Embryonic facial prominence (tissue), 1 donor: ENCODE results near the gene ZNF827.
"Not testable (repeated sequence)": the region's sequence is repeated elsewhere in the genome, so short reads cannot be mapped to it uniquely, and the experiment has no call there.

ENCODE experiments used
- DNase-seq: peaks from one replicate; pipeline ENCODE4 v3.0.0-alpha.2; 2016; ENCODE audit errors: extremely low spot score

ZNF827 gene

DNA sequence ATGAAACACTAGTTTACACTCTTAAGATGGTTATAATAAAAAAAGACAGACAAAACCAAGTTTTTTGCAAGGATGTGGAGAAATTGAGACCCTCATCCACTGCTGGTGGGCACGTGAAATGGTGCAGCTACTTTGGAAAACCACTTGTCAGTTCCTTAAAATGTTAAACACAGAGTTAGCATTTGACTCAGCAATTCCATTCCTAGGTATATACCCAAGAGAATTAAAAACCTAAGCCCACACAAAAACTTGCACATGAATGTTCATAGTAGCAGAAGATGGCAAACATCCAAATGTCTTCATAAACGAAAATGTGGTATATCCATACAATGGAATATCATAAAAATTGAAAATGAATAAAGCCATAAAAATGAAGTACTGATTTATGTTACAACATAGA lies 75.4 kb downstream of the ZNF827 start:
- DNase-seq = no peak

DNA sequence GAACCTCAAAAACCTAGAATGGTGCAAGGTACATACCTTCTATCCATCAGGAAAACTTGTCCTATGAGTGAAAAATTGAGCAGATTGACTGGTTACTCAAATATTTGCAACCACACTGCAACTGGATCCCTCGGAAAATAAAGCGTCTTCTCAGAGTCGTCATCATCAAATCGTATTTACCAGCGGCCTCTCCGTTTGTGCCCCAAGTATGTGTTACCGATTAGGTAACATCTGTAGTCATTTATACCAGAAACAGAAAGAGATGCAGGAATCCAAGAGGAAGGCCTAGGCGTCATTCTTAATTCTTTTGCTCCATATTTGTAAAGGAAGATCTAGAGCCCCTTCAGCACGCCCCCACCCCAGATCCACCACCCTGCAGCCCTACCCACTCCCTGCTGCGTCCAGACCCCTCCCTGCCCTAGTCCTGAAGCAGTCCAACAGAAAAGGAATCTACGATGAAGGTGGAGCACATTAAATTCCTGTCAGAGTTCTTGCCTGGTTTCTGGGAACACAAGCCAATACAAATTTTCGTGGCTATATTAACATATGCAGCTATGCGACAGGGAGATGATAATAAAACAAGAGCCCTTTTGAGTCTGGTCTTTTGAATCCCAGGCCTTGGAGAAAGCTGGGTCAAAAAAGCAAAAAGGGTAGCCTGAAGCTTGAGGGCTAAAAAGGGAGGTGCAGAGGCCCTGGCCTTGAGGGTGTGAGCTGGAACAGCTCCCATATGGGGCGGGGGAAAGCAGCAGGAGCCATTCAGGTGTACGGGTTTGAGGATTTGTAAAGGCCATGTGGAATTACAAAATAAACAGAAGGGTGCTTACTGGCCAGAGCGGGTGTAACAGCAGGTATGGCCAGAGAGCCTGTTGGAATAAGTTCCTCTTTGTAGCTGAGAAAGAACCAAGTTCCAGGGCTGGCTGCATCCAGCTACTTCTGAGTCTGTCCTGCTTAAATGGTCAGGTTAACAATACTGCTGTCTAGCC lies 77.0 kb downstream of the ZNF827 start:
- peak; percentile 80 for DNase-seq

DNA sequence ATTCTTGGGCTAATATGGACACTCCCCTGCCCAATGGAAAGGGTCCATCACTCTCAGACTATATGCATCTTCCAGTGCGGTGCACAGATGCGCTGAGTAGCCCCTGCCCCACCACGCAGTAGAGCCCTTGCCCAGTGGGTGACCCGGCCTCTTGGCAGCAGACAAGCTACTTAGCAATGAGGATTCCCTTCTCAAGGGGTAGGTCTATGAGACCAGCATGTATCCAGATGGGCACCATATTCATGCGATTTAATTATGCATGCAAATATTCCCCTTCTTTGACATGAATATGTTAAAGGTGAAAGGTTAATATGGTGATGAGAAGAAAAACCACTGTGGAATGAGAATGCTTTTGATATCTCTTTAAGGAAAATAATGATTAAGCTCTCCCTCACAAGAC lies 77.7 kb downstream of the ZNF827 start:
- no peak for DNase-seq

DNA sequence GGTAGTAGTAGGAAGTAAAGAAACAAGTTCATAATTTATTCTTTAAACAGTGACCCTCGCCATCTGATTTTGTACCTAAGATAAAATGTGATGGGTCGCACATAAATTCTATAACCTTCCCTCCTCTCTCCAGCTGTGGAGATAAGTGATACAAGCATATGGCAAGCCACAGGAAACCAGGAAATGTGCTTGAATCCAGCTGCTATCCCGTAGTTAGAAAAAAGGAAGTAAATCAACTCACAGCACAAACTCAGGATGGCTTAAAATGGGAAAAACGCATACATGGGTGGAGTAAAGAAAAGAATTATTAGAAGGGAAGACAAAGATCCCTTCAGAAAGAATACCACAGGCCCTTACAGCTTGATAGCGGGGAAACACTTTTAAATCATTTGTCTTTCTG lies 78.2 kb downstream of the ZNF827 start:
- DNase-seq = no peak

DNA sequence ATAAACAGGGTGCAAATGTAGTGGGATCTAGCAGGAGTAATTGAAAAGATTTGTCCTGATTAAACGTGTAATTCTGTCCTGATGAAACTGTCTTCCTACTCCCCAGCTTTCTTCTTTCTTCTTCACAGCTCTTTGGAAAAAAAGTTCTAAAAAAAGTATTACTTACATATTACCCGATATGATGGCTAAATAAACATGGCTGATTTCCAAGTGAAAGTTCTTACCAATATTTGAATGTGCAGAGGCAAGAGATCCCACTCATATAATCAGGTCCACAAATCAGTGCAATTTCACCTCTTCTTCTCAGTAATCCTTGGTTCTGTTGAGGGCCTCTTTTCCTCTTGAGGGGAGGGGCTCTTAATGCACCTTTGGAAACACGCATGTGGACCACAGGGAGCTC lies 78.7 kb downstream of the ZNF827 start:
- DNase-seq = no peak

DNA sequence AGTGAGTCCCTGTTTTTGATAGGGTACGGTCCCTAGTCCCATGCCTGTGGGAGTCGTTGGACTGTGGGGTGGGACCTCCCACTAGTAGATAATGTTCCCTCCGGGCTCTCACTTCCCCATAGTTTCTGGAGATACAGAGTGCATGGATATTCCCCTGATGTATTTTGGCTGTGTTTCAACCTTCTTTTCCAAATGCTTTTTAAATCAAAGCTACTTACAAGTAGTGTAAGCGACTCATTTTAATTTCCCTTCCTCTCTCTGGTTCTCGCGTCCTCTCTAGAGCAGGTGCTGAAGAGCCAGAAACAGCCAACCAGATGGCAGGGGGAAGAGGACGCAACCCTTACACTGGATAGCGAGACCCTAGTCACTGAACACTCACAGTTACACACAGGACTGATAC lies 79.2 kb downstream of the ZNF827 start:
- DNase-seq = no peak

DNA sequence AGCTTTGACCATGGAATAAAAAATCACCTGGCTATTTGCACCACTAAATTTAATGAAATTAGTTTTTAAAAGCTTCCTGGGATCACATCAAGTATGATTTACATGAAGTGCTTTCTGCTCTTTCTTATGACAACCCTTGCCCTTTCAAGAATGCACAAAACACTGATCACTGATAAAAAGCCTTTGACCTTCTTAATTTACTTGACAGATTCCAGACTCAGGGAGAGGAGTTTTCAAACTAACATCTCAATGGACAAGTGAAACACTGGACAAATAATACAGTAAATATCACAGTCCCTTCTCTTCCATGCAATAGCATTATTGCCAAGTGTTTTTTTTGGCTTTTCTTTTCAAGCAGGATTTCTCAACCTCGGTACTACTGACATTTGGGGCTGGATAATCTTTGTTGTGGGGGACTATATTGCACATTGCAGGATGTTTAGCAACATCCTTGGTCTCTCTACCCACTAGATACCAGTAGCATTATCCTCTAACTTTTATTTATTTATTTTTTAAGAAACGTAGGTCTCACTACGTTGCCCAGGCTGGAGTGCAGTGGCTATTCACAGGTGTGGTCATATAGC lies 86.3 kb downstream of the ZNF827 start:
- DNase-seq = no peak

DNA sequence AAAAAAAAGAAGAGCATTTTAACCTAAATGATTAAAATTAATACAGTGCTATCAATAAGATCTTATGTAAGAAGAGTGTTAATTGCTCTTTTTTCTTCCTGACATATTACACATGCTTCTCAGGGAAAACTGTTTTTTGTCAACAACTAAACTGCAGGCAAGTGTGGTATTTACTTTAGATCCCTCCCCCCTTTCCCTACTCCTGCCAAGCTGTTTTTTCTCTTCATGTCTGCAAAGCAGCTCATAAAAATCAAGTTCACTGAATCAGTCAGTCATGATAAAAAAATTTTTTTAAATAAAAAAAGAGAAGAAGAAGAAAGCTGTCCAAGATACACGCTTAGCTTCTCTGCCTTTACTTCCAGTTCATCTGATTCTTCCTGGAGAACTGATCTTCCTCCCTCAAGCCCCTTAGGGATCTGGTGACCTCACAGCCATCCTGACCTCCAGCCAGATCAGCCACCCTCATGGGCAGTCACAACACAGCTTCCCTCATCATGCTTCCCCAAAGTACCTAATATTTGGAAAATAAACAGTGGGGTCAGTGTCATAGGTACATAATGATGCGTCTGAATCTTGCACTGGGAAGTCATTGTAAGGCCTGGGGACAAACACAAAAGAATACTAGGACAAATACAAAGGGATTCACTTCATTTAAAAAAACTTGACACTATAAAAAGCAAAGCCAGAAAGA lies 87.0 kb downstream of the ZNF827 start:
- DNase-seq = no peak

DNA sequence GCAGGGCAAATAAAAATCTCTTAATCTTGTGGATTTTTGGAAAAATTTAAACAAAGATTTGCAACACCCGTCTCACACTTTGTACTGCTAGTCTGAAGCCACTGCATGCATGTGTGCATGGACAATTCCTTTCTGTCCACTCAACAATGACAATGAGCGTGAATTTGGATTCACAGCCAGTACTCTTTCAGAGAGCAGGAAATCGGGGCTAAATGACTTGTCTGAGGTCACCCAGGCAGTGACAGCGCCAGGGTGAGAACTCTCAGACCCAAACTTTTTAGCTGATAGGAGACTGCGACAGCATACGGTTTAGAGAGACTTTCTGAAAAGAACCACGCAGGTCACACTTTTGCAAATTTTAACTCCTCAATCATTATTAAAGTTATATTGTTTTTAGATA lies 90.9 kb downstream of the ZNF827 start:
- no peak for DNase-seq

DNA sequence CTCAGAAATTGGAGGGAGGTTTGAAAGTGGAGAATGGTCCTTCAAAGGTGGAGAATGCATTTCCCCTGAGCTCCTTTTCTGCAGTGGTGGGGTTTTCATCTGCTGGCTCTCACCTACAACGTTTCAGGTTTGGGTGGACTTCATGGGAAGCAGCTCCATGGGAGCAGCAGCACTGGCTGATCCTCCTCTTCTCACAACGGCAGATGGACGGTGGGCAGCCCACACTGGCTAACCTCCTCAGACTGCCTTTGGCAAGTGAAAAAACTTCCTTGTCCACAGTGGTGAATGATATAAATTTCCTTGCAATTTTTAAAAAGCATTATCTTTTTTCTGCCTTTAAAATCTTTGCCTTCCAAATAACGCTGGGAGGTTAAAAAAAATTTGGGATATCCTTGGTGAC lies 93.5 kb downstream of the ZNF827 start:
- DNase-seq = no peak

DNA sequence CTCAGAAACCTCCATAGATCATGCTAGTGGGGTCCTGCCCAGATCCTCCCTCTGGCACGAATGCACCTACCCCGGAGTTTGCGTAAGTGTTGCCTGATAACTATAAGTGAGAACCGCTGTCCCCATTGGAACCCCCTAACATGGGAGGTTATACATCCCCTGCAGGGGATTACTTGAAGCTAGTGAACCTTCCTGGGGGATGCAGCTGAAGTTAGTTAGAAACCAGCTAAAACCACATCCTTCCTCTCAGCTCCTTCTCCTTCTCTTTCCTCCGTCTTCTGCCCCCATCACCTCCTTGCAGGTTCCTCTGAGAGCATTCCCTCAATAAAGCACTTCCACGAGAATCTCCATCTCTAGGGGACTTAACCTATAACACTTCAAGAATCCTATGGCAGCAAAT lies 95.0 kb downstream of the ZNF827 start:
- no peak for DNase-seq

DNA sequence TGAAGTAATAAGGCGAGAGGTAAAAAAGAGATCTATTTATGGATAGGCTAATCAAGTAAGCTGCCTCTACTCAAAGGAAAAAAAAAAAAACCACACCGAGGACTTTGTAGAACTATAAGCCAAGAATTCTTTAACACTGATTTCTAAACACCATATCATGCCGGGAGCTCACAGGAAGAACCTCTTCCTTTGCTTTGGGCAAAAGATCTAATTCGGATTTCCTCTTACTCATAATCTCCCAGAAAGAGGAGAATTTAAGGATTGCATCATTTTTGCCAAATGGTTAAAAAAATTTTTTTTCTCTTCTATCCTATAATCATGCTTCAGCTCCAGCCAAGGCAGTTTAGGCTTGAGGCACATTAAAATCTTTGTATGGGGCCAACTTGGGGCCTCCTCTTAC lies 95.5 kb downstream of the ZNF827 start:
- DNase-seq = no peak

DNA sequence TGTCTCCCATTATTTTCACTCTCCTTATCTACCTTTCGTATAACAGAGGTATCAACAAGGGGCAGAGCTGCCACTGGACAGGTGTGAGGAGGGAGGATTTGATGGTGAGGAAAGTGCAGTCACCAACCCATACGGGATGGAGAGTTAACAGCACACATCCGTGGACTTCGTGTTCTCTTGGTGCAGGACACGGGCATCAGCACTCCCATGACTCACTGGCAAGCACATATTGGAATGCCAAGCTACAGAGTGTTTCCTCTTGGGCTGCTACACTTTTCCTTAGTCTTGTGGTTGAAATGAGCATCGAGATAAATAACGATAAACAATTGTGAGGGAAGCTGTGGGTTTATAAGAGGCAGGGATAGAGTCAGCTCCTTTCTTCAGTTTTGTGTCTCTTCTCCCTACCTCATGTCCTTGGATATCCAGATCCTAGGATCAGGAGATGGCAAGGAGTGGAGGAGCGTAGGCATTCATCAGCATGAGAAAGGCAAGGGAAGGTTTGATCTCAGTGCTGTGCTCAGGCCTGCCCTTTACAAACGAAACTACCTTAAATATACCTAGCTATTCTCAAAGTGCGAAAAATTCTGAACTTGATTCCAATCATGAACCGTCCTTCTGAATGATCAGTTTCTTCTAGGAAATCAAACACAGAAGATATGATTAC lies 96.3 kb downstream of the ZNF827 start:
- DNase-seq = no peak

DNA sequence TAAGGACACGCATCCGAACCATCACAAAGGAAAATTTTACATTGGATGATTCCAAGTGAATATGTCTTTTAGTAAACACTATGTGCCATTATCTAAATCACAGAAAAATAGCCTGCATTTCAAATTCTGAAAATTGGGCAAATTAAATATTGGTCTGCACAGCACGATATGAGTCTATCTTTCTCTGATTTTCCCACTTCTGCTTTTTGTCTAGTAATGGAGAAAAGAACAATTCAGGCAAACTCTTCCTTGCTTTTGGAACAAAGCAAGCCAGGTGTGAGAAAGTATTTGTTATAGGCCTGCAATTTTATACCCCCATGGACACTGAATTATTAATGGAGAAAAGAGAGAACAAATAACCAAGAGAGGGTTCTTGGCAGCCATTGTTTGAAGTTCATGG lies 97.8 kb downstream of the ZNF827 start:
- DNase-seq = no peak

DNA sequence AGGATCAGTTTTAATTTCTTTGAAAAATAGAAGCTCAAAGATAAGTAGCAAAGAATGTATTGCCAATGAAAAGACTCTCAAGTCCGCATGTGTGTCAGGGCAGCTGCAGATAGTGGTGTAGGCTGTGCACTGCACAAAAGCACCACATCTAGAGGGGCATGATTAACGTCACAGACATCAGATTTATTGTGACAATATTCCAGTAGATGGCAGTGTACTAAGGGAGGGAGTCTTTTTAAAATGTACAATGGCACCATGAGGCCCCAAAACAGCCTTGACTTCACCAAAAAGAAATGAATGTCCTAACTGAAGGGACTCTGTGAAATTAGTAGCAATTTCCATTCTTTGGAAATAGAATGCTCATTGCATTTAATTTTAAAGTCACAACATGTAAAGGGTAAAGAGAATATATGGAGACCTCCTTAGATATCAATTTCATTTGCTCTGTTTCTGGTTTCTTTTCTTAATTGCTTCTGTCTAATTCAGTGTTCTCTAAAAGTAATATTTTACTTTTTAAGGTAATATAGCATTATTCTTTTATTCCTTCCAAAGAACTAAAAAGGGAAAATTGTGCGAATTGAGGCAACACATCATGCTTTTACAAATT lies 98.4 kb downstream of the ZNF827 start:
- no peak for DNase-seq

DNA sequence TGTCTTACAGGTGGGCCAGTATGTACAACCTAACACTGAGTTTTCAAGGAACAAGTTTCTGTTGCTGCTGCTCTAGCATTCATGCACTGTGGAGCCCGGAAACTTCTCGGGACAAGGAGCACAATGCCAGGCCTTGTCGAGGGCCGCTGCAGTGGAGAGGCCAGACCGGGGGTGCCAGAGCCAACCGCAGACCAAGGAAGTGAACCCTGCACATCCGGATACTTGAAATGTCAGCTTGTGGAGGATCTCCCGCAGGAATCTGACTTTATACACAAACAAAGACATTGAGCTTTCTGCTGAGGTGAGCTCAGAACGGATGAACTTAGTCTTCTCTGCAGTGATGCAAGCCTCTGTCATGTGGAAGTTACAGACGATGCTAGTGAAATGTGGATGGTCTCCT lies 99.5 kb downstream of the ZNF827 start:
- no peak for DNase-seq

DNA sequence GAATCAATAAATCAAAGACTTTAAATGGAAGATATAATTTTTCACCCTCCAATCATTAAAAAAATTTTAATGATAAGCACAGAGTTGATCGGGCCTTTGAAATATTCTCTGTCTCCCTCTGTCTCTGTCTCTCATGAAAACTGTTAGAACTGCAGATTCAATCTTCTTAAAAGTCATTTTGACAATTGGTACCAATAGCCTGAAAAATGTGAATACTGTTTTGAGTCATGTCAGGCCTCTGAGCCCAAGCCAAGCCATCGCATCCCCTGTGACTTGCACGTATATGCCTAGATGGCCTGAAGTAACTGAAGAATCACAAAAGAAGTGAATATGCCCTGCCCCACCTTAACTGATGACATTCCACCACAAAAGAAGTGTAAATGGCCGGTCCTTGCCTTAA lies 106.2 kb downstream of the ZNF827 start:
- DNase-seq = not testable (repeated sequence)

DNA sequence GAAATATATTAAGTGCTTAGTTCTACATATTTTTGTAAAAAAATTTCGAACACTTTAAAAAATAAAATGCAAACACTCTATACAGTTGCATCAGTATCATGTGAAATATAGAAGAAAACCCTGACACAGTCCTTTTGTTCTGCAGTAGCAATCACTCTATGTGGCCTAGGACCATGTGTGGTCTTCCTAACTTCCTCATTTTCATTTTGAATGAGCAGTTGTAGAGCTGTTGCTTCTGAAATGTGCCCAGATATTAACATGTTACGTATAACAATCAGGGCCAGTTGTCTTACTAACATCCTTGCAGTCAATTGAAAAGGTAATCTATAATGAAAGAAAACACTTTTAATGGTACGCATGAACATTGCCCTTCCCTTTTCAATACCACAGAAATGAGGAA lies 107.9 kb downstream of the ZNF827 start:
- DNase-seq = no peak

DNA sequence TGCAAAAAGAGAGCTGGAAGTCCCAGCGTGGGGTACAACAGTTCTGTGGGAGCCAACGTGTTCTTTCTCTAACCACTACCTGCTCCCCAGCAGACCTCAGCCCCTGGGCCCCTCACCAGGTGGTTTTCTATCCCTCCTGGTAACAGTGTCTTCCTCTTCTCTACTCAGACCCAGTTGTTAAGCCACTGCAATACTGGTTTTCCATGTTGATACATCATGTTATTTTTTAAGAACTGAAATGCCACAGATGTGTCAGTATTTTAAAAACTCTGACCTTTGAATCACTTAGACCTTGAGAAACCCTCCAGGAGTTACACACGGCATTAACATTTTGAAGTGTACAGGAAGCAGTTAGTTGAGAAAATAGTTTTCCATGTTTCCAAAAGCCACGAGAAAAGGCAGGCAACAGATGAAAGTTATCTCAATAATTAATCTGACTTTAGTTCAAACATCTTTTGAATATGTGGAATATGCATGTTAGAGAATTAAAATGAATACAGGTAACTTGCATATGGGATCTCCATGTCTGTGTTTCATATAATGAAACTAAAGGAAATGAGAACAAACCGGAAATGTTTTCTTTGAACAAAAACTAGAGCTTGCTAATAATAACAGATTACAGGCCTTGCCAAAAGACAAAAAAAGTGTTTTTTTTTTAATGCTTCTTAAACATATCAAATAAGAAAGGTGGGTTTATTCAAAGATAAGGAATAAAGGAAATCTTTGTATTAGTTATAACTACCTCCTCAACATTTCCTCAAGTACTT lies 108.8 kb downstream of the ZNF827 start:
- DNase-seq = no peak

DNA sequence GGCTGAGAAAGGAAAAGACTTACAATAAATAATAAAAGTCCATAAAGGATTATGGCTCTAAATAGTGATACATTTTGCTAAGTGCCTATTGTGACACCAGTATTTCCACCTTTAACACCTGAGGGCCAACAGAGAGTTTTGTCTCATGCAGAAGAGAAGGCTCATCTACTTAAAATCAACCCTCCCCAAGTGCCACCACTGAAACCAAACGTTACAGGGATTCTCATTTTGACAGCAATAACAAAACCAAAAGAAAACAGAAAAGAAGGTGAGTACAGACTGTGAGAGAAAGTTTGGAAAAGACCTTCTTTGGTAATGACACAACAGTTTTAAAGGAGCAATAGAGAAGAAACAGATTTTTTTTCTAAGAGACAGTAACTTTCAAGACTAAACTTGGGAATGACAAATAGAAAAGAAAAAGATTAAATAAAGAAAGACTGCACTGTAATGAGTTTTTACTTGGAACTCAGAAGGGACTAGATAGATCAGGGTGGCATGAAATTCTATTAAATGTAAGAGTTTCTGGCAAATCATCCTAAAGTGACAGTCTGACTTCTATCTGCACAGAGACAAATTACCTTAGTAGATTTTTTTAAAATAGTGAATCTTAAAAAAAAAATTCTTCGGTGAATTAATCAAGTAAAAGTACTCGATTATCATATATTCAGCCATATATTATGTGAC lies 109.7 kb downstream of the ZNF827 start:
- DNase-seq = no peak
